T-helper 9 cell (primary cell): ENCODE results near the gene KANSL1.

ENCODE experiments used
- DNase-seq: peaks from one replicate; pipeline ENCODE4 v3.0.0-alpha.2; 2020

Gene KANSL1

DNA sequence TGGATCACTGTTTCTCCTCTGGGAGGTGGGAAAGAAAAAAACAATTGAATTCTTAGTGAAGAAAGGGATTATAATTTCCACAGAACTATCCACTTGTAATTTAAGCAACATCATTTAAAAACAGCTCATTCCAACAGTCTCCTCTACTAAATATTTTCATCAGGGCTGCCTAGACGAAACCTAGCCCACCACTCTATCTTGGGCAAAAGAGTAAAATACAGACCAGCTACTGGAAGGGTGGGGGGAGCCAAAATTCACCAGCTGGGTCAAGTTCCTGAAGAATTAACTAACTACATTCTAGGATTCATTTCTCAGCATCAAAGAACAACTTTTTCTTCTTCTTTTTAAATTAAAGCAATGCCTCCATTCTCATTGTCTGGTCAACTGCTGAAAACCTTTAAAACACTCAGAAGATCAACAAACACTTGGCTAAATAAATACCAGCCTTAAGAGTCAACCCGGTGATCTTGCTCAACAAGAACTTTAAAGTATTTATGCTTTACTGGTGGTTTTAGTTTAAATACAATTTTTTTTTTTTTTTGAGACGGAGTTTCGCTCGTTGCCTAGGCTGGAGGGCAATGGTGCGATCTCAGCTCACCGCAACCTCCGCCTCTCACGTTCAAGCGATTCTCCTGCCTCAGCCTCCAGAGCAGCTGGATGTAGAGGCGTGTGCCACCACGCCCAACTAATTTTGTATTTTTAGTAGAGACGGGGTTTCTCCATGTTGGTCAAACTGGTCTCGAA, 25.2 kb downstream of the KANSL1 start:
- DNase-seq, result no peak

GRCh38 chr17:46167267-46167666, 26.0 kb downstream of the KANSL1 start:
- no peak for DNase-seq

DNA sequence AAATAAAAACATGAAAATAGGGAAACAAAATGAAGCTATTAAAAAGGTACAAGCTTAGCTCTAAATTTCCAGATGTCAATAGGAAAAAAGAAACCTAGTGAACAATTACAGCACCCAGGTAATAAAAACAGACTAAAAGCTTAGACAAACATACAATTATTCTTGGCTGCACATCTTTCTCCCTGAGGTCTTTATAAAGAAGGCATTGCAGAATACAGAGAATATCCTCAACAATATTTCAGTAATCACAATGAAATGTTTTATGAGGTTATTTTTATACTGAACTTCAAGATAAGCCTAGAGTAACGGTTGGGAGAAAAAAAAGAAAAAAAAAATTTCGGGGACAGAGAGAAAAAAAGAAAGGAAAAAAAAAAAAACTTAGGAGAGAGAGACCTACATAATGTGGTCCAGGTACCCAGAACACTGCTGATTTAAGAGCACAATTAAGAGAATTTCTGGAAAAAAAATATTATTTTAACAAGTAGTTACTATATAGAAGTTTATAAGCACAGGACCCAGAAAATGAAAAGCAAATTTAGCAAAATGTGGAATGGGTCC, 26.5 kb downstream of the KANSL1 start:
- no peak for DNase-seq

GRCh38 chr17:46163929-46164594, 29.2 kb downstream of the KANSL1 start:
- no peak for DNase-seq

GRCh38 chr17:46163316-46163715, 29.9 kb downstream of the KANSL1 start:
- no peak for DNase-seq

DNA sequence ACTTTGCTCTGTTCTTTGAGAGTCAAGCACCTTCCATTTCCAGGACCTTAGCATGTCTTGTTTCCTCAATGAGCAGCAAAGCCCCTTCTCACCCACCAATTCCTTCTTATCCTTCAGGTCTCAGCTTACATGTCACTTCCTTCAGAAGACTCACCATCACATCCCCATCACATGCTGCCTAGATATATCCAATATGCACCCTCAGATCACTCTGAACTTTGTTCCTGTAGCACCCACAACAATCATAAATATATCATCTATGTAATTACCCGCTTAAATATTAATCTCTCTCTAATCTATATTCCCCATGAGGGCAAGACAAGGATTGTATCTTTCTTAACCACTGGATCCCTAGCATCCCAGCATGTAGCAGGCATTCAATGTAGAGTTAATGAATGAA, 30.4 kb downstream of the KANSL1 start:
- no peak for DNase-seq

- DNase-seq, result no peak
These were observed 33.1 kb downstream of the KANSL1 start for GRCh38 chr17:46160169-46160568.

GRCh38 chr17:46159686-46160085, 33.5 kb downstream of the KANSL1 start:
- no peak for DNase-seq

DNA sequence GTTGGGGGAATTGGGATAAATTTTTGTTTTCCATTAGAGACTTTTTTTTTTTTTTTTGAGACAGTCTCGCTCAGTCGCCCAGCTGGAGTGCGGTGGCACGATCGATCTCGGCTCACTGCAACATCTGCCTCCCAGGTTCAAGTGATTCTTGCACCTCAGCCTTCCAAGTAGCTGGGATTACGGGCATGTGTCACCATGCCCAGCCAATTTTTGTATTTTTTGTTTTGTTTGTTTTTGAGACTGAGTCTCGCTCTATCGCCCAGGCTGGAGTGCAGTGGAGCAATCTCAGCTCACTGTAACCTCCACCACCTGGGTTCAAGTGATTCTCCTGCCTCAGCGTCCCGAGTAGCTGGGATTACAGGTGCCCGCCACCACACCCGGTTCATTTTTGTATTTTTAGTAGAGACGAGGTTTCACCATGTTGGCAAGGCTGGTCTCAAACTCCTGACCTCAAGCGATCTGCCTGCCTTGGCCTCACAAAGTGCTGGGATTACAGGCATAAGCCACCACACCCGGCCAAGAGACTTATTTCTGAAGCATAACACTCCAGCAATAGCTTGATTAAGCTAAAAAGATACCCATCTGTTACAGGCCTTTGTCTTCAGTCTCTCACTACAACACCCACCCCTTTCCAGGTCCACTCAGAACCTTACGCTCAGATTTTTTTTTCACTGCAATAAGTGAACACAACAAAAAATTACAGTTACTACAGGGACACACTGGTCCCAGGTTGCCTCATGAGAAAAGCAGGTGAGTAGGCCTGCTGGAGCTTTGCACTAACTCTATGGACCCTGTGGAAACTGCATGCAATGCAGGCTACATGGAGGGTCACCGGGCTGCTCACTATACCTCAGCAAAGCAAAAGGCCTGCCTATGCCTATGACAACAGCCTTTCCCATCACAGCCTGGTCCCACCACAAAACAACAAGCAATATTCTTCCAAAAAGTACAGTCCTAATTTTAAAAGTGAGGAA, 34.6 kb downstream of the KANSL1 start:
- DNase-seq, result no peak

- no peak for DNase-seq
These were observed 35.7 kb downstream of the KANSL1 start for GRCh38 chr17:46157443-46158062.

GRCh38 chr17:46154151-46154816, 38.9 kb downstream of the KANSL1 start:
- peak; percentile 13 for DNase-seq

GRCh38 chr17:46152423-46152822, 40.8 kb downstream of the KANSL1 start:
- no peak for DNase-seq

DNA sequence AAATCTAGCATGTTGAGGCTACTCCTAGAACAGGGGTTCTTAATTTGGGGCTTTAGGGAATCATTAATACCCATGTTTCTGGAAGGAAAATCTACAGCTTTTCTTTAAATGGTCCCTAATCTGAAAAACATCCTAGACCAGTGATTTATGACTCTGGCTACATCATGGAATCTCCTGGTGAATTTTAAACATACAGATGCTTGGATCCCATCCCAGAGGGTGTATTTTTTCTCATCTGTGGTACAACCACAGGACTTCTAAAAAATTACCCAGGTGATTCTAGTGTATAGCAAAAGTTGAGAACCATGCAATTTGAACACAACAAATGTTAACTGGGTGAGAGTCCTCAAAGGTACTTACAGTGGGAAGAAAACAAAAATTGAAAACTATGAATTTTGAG, 41.5 kb downstream of the KANSL1 start:
- no peak for DNase-seq

GRCh38 chr17:46150216-46150963, 42.8 kb downstream of the KANSL1 start:
- no peak for DNase-seq

- no peak for DNase-seq
These were observed 45.0 kb downstream of the KANSL1 start for GRCh38 chr17:46148247-46148646.

- DNase-seq, result no peak
These were observed 45.9 kb downstream of the KANSL1 start for GRCh38 chr17:46147296-46147695.

DNA sequence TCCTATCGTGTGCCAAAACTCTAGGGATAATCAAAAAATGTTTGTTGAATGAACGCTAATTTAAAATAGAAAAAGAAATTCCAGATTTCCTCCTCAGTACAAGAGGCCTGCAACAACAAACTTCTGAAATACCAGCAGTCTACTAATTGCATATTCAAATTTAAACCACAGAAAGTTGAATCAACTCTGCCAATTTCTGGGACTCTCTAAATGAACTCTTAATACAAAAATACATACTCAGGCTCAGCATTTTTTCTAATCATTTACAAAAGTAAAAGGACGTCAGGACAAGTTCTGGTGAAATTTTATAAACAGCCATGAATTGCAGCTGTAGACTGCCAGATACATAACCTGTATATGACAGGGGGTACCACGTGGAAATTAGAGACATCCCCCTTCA, 49.0 kb downstream of the KANSL1 start:
- DNase-seq, result no peak

DNA sequence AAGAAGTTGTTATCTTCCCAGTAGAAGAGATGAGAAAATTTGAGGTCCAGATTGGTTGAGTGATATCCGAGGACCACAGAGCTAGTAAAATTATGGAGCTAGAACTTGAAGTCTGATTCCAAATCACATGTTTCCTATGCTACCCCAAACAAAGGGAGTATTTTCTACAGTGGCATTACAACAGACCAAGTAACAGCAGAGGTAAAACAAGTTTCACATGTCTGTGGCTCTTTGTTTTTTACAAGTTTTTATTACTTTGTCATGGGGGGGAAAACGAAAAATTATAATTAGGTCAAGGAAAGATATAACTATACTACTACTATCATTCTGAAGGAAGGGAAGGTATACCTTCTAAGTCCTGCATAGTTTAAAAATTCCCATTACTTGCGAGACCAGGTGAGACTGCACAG, 49.4 kb downstream of the KANSL1 start:
- DNase-seq, result no peak

DNA sequence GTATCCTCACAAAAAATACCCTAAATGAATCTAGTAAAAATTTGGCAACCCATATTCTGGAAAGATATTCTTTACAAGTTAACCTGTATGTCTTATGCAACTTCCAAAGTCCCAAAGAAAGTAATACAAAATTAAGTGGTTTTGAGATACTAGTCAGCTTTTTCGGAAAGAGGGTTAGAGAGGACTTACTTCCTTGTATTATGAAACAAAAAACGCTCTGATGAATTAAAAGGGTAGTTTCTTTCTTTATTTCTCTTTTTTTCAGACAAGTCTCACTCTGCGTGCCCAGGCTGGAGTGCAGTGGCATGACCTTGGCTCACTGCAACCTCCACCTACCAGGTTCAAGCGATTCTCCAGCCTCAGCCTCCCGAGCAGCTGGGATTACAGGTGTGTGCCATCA, 51.6 kb downstream of the KANSL1 start:
- no peak for DNase-seq

DNA sequence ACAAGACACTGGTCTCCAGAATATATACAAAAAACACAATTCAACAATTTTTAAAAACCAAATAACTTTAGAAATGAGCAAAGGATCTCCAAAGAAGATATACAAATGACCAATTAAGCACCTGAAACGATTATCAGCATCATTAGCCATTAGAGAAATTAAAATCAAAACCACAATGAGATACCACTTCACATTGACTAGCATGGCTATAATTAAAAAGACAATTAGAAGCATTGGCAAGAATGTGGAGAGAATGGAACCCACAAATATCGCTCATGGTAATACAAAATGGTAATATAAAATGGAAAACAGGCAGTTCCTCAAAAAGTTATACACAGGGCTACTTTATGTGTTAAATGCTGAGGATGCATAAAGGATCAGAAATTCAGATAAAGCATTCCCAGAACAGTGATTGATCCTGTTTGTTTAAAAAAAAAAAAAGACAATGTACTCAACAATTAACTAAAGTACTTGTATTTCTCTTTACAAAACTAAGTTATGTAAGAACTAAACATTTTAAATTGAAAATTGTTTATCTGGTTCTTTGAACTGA, 52.5 kb downstream of the KANSL1 start:
- no peak for DNase-seq
